Memory B cell (primary cell): ENCODE results near the gene ATP11A.

ENCODE experiments used
- ATAC-seq: fragments of 150-1000 bp; cut with Tn5 transposase; 2 replicates; pipeline ENCODE4 v1.10.0; 2021; ENCODE audit warnings: low read depth, mild to moderate bottlenecking, moderate library complexity
- DNase-seq, 2 donors: peaks; one replicate each; pipeline ENCODE4 v3.0.0; 2022; ENCODE audit warnings: low spot score in 2 of 2
- H3K27ac Mint-ChIP-seq: one replicate; pipeline ENCODE4 v1.8.0; 2022; ENCODE audit warnings: mild to moderate bottlenecking, moderate library complexity, mixed read lengths
- H3K27me3 Mint-ChIP-seq: one replicate; pipeline ENCODE4 v1.8.0; 2022; ENCODE audit warnings: mixed read lengths
- H3K36me3 Mint-ChIP-seq: one replicate; pipeline ENCODE4 v1.8.0; 2022; ENCODE audit warnings: mild to moderate bottlenecking, mixed read lengths
- H3K4me1 Mint-ChIP-seq: one replicate; pipeline ENCODE4 v1.8.0; 2022; ENCODE audit warnings: mixed read lengths
- H3K4me3 Mint-ChIP-seq: one replicate; pipeline ENCODE4 v1.8.0; 2022; ENCODE audit warnings: mild to moderate bottlenecking, moderate library complexity, mixed read lengths
- H3K9me3 Mint-ChIP-seq: one replicate; pipeline ENCODE4 v1.8.0; 2022; ENCODE audit warnings: mixed read lengths

The ATP11A gene

GRCh38 chr13:112689303-112690245 is at the start of gene ATP11A:
TSS of gene ATP11A (plus strand) at chr13:112690038. CDS start at chr13:112690417, 379 bp downstream.
- Mint-ChIP-seq H3K27me3 (no peaks in the 10 kb centered on the region), H3K9me3 (no peaks in the 10 kb centered on the region), H3K36me3 (no peaks in the 10 kb centered on the region), H3K4me1 (peaks cover 30% of the 10 kb centered on the region), H3K4me3 (peak within 1 kb of the TSS; percentile 89), H3K27ac (peak within 1 kb of the TSS; percentile 67)
- peak; percentile 73 for ATAC-seq
- DNase-seq = peak; percentile 44 to 57

- ATAC-seq (no peak), DNase-seq (no peak)
- H3K27me3 Mint-ChIP-seq = peaks cover 13% of the 10 kb centered on the region
- H3K4me3 Mint-ChIP-seq = no peak overlapping the region
- H3K9me3 Mint-ChIP-seq = no peaks in the 10 kb centered on the region
- no peak overlapping the region for H3K27ac Mint-ChIP-seq
- H3K36me3 Mint-ChIP-seq = peaks cover 2% of the 10 kb centered on the region
- H3K4me1 Mint-ChIP-seq = peaks cover 10% of the 10 kb centered on the region
These were observed 48.3 kb upstream of the ATP11A start for GRCh38 chr13:112641456-112642089.

- ATAC-seq (no peak), DNase-seq (no peak)
- Mint-ChIP-seq H3K27ac (no peak overlapping the region), H3K27me3 (peaks cover 13% of the 10 kb centered on the region), H3K4me3 (no peak overlapping the region), H3K4me1 (peaks cover 10% of the 10 kb centered on the region), H3K36me3 (peaks cover 2% of the 10 kb centered on the region), H3K9me3 (no peaks in the 10 kb centered on the region)
These were observed 47.8 kb upstream of the ATP11A start for GRCh38 chr13:112642090-112642460.

- H3K36me3 Mint-ChIP-seq = peaks cover 2% of the 10 kb centered on the region
- H3K9me3 Mint-ChIP-seq = no peaks in the 10 kb centered on the region
- ATAC-seq = no peak
- peaks cover 10% of the 10 kb centered on the region for H3K4me1 Mint-ChIP-seq
- DNase-seq = no peak
- H3K27me3 Mint-ChIP-seq = peaks cover 13% of the 10 kb centered on the region
- H3K4me3 Mint-ChIP-seq = no peak overlapping the region
- no peak overlapping the region for H3K27ac Mint-ChIP-seq
These were observed 45.9 kb upstream of the ATP11A start for GRCh38 chr13:112643759-112644459.

GRCh38 chr13:112645327-112645914 is 44.4 kb upstream of the ATP11A start:
- no peak for DNase-seq
- Mint-ChIP-seq H3K4me3 (no peak overlapping the region), H3K9me3 (no peaks in the 10 kb centered on the region), H3K27ac (no peak overlapping the region), H3K4me1 (peaks cover 6% of the 10 kb centered on the region), H3K27me3 (peaks cover 13% of the 10 kb centered on the region), H3K36me3 (peaks cover 2% of the 10 kb centered on the region)
- no peak for ATAC-seq

GRCh38 chr13:112647256-112647655 is 42.6 kb upstream of the ATP11A start:
- H3K27me3 Mint-ChIP-seq = peaks cover 11% of the 10 kb centered on the region
- H3K4me1 Mint-ChIP-seq = peaks cover 4% of the 10 kb centered on the region
- H3K9me3 Mint-ChIP-seq = no peaks in the 10 kb centered on the region
- no peak overlapping the region for H3K27ac Mint-ChIP-seq
- peaks cover 2% of the 10 kb centered on the region for H3K36me3 Mint-ChIP-seq
- no peak overlapping the region for H3K4me3 Mint-ChIP-seq
- ATAC-seq = no peak
- DNase-seq = no peak

GRCh38 chr13:112648101-112648500 is 41.7 kb upstream of the ATP11A start:
- DNase-seq (no peak), ATAC-seq (no peak)
- Mint-ChIP-seq H3K27ac (no peak overlapping the region), H3K4me3 (no peak overlapping the region), H3K27me3 (peaks cover 10% of the 10 kb centered on the region), H3K36me3 (peaks cover 2% of the 10 kb centered on the region), H3K9me3 (no peaks in the 10 kb centered on the region), H3K4me1 (peaks cover 4% of the 10 kb centered on the region)

- ATAC-seq = no peak
- no peaks in the 10 kb centered on the region for H3K9me3 Mint-ChIP-seq
- H3K27ac Mint-ChIP-seq = no peak overlapping the region
- no peak overlapping the region for H3K4me3 Mint-ChIP-seq
- peaks cover 2% of the 10 kb centered on the region for H3K36me3 Mint-ChIP-seq
- H3K4me1 Mint-ChIP-seq = peaks cover 4% of the 10 kb centered on the region
- DNase-seq = no peak
- H3K27me3 Mint-ChIP-seq = peaks cover 9% of the 10 kb centered on the region
These were observed 40.7 kb upstream of the ATP11A start for GRCh38 chr13:112648966-112649690.

GRCh38 chr13:112651311-112651710 is 38.5 kb upstream of the ATP11A start:
- no peaks in the 10 kb centered on the region for H3K9me3 Mint-ChIP-seq
- H3K4me1 Mint-ChIP-seq = no peaks in the 10 kb centered on the region
- no peak overlapping the region for H3K27ac Mint-ChIP-seq
- ATAC-seq = no peak
- no peak for DNase-seq
- H3K4me3 Mint-ChIP-seq = no peak overlapping the region
- H3K36me3 Mint-ChIP-seq = no peaks in the 10 kb centered on the region
- H3K27me3 Mint-ChIP-seq = peaks cover 8% of the 10 kb centered on the region

GRCh38 chr13:112651750-112652511 is 37.9 kb upstream of the ATP11A start:
- Mint-ChIP-seq H3K4me1 (no peaks in the 10 kb centered on the region), H3K27me3 (peaks cover 8% of the 10 kb centered on the region), H3K36me3 (no peaks in the 10 kb centered on the region), H3K4me3 (no peak overlapping the region), H3K9me3 (no peaks in the 10 kb centered on the region), H3K27ac (no peak overlapping the region)
- DNase-seq (no peak), ATAC-seq (no peak)

GRCh38 chr13:112652512-112653070 is 37.2 kb upstream of the ATP11A start:
- Mint-ChIP-seq H3K9me3 (no peaks in the 10 kb centered on the region), H3K27ac (no peak overlapping the region), H3K4me1 (no peaks in the 10 kb centered on the region), H3K27me3 (peaks cover 8% of the 10 kb centered on the region), H3K4me3 (no peak overlapping the region), H3K36me3 (no peaks in the 10 kb centered on the region)
- DNase-seq (no peak), ATAC-seq (no peak)

- no peaks in the 10 kb centered on the region for H3K4me1 Mint-ChIP-seq
- H3K9me3 Mint-ChIP-seq = no peaks in the 10 kb centered on the region
- no peaks in the 10 kb centered on the region for H3K36me3 Mint-ChIP-seq
- H3K4me3 Mint-ChIP-seq = no peak overlapping the region
- peaks cover 8% of the 10 kb centered on the region for H3K27me3 Mint-ChIP-seq
- H3K27ac Mint-ChIP-seq = no peak overlapping the region
- ATAC-seq (no peak), DNase-seq (no peak)
These were observed 36.8 kb upstream of the ATP11A start for GRCh38 chr13:112653071-112653470.
